GM12878 (cell line): ENCODE measurements around the gene ADAMTSL1. TPM values are rescaled to one million over a fixed set of nuclear protein-coding genes. Genes with fewer than 3 reads are reported as not detected.
A peak's percentile ranks its signal among the peaks of the same experiment; 100 is the strongest.

Experiments
- ATAC-seq: fragments of 200-7000 bp; cut with Tn5 transposase; 3 replicates; pipeline ENCODE4 v1.9.1; 2020; ENCODE audit warnings: mild to moderate bottlenecking, moderate library complexity
- BruUV-seq: library from RNA; stranded (reverse); fragments of 400-500 nt; replicated peaks from 2 replicates; lab custom pipeline; 2021; lab: Mats Ljungman, UMichigan
- CTCF ChIA-PET: fragments of 300-600 bp; sonication (Branson Sonifier 250); formaldehyde crosslinking; extraction: SDS; loops from one replicate; lab custom pipeline; 2021; ENCODE audit warnings: inconsistent platforms; lab: Yijun Ruan, JAX
- POLR2A ChIA-PET: fragments of 350-600 bp; formaldehyde crosslinking; extraction: SDS; loops from one replicate; lab custom pipeline; 2021; ENCODE audit warnings: inconsistent platforms; lab: Charles Lee
- RAD21 ChIA-PET: fragments of 300-600 bp; sonication (Branson Sonifier 250); formaldehyde crosslinking; loops from one replicate; lab custom pipeline; 2023; ENCODE audit warnings: antibody characterized with exemption; ENCODE audit not compliant: unreplicated experiment; lab: Charles Lee
- SMC1A ChIA-PET: fragments of 300-600 bp; sonication (Branson Sonifier 250); formaldehyde crosslinking; loops from one replicate; lab custom pipeline; 2023; ENCODE audit not compliant: unreplicated experiment, uncharacterized antibody; lab: Charles Lee
- DNase-seq: peaks from one replicate; pipeline ENCODE4 v3.0.0-alpha.2; 2011; ENCODE audit warnings: low read depth, low spot score
- FAIRE-seq: peaks from 3 replicates; lab custom pipeline; 2011; peaks lifted over from hg19 to GRCh38; lab: Jason Lieb, UNC
- H2AFZ ChIP-seq: 2 replicates; pipeline ENCODE4 v1.6.0; 2011; ENCODE audit warnings: low read depth, low read length, control low read depth; ENCODE audit not compliant: control insufficient read depth
- H3K27ac ChIP-seq: 2 replicates; pipeline ENCODE4 v1.5.1; 2011; ENCODE audit warnings: control low read depth; ENCODE audit not compliant: control insufficient read depth, insufficient read depth
- H3K27me3 ChIP-seq, 2 experiments: replicated peaks in 1 of 2; 2 replicates each; pipeline versions ENCODE4 v1.6.0 to v1.6.1; 2011; ENCODE audit warnings: low read length in 1 of 2; ENCODE audit not compliant: control insufficient read depth in 2 of 2, insufficient read depth in 2 of 2
- H3K36me3 ChIP-seq, 2 experiments: 2 replicates each; pipeline ENCODE4 v1.5.1; 2011; ENCODE audit warnings: low read length in 1 of 2; ENCODE audit not compliant: control insufficient read depth in 2 of 2, insufficient read depth in 2 of 2
- H3K4me1 ChIP-seq: 2 replicates; pipeline ENCODE4 v1.6.1; 2011; ENCODE audit warnings: mild to moderate bottlenecking, low read length, moderate library complexity, mixed read lengths; ENCODE audit not compliant: control insufficient read depth, insufficient read depth
- H3K4me2 ChIP-seq: 2 replicates; pipeline ENCODE4 v1.6.0; 2011; ENCODE audit warnings: control low read depth; ENCODE audit not compliant: control insufficient read depth, insufficient read depth
- H3K4me3 ChIP-seq: fragments of 200-600 bp; sonication (generic); 2 replicates; pipeline ENCODE4 v1.5.1; 2016
- H3K79me2 ChIP-seq: 2 replicates; pipeline ENCODE4 v1.6.0; 2011; ENCODE audit warnings: low read length; ENCODE audit not compliant: control insufficient read depth, insufficient read depth
- H3K9ac ChIP-seq: 2 replicates; pipeline ENCODE4 v1.8.0; 2011; ENCODE audit warnings: low read length, control low read depth, mixed read lengths; ENCODE audit not compliant: control insufficient read depth, insufficient read depth
- H3K9me3 ChIP-seq: replicated peaks from 3 replicates; pipeline ENCODE4 v1.5.1; 2011; ENCODE audit warnings: mild to moderate bottlenecking, low read length; ENCODE audit not compliant: control insufficient read depth, insufficient read depth
- H4K20me1 ChIP-seq: 2 replicates; pipeline ENCODE4 v1.6.0; 2011; ENCODE audit not compliant: control insufficient read depth, insufficient read depth
- BCLAF1 ChIP-seq: fragments of 450-650 bp; IDR thresholded peaks from 2 replicates; pipeline ENCODE4 v1.6.1; 2017; ENCODE audit warnings: antibody characterized with exemption, mild to moderate bottlenecking, moderate library complexity
- CTCF ChIP-seq, 3 experiments: IDR thresholded peaks in 2 of 3; conservative IDR thresholded peaks in 1 of 3; 2 replicates each; pipeline ENCODE4 v1.5.1; 2011; ENCODE audit warnings: low read depth in 3 of 3, low read length in 3 of 3, mild to moderate bottlenecking in 3 of 3, control low read depth in 2 of 3, moderate library complexity in 2 of 3, inconsistent platforms in 1 of 3, mixed read lengths in 1 of 3; ENCODE audit not compliant: control insufficient read depth in 2 of 3, insufficient read depth in 1 of 3; ENCODE audit errors: extremely low read depth in 1 of 3
- HCFC1 ChIP-seq: fragments of 150-350 bp; IDR thresholded peaks from 2 replicates; pipeline ENCODE4 v1.6.1; 2014; ENCODE audit warnings: low read length
- SPI1 ChIP-seq: IDR thresholded peaks from 2 replicates; pipeline ENCODE4 v1.6.1; 2011; ENCODE audit warnings: low read depth, mild to moderate bottlenecking, low read length, moderate library complexity, borderline replicate concordance; ENCODE audit not compliant: insufficient read depth
- WGBS: methylation state at CpG from one replicate; pipeline ENCODE4 v1.1.6; 2016; ENCODE audit warnings: low lambda C conversion rate; ENCODE audit not compliant: insufficient replicate concordance, insufficient coverage; ENCODE audit errors: missing lambda C conversion rate; 5-methylcytosine and 5-hydroxymethylcytosine counted together
- in situ Hi-C: fragments of 300-500 bp; cut with MboI; formaldehyde crosslinking; loops from 9 replicates; pipeline ENCODE4 v1.14.3; 2018; ENCODE audit warnings: mixed read lengths
- intact Hi-C: fragments of 100-400 bp; cut with micrococcal nuclease; formaldehyde crosslinking; loops from one replicate; pipeline ENCODE4 v1.14.2; 2022; ENCODE audit not compliant: unreplicated experiment
- polyA plus RNA-seq, 11 experiments: library from polyadenylated mRNA; depleted of rRNA in 4 of 11; unstranded in 6 of 11; stranded (reverse) in 5 of 11; fragments of >200 nt; fragmentation: Nextera tagmentation in 4 of 11; fragmentation: Illumina TruSeq in 1 of 11; extraction: Ambion mirVana in 4 of 11; extraction: Trizol in 1 of 11; gene quantifications; 1 replicate in 1 of 11; 2 replicates in 10 of 11; pipeline versions ENCODE4 v1.2.1 to v1.2.3, GENCODE V29; 2011 to 2016; ENCODE audit warnings: inconsistent platforms in 2 of 11, missing spikeins in 2 of 11, low read depth in 1 of 11
- total RNA-seq, 4 experiments: library from RNA; depleted of rRNA in 3 of 4; stranded (reverse); fragments of >200 nt in 3 of 4; fragmentation: Illumina TruSeq in 1 of 4; extraction: Trizol in 1 of 4; gene quantifications; 2 replicates each; pipeline versions ENCODE4 v1.2.1 to v1.2.3, GENCODE V29; 2013 to 2021

The ADAMTSL1 gene
- total and polyA plus RNA-seq, 10 of the 15 experiments (the other 5 are each of a cell fraction or from before 2014, with no cell fraction given), result 0.01 to 0.10 (median 0.07) TPM; not detected in 6

- TF ChIP-seq BCLAF1, result no peak
Observed at GRCh38 chr9:18906656-18907395, 432.9 kb downstream of the ADAMTSL1 start (continued).

- ChIA-PET SMC1A (no interaction called here), RAD21 (no interaction called here), POLR2A (no interaction called here), CTCF (no interaction called here)
- no TSS peak for BruUV-seq
- H3K36me3 ChIP-seq, result no peaks in the 10 kb centered on the region
- no peaks in the 10 kb centered on the region for H4K20me1 ChIP-seq
- no peak overlapping the region for H2AFZ ChIP-seq
- no peaks in the 10 kb centered on the region; the same call in 1 of the 2 replicates for H3K4me1 ChIP-seq
- H3K4me3 ChIP-seq, result no peak overlapping the region
- H3K4me2 ChIP-seq, result no peak overlapping the region
- no peaks in the 10 kb centered on the region for H3K79me2 ChIP-seq
- H3K9ac ChIP-seq, result no peak overlapping the region
- ATAC-seq (peak; percentile 20; the same call in 2 of the 3 replicates), DNase-seq (no peak), FAIRE-seq (no peak)
- intact Hi-C loops, result no loop called here
- no peaks in the 10 kb centered on the region; the same call in 2 of the 3 replicates for H3K9me3 ChIP-seq
- H3K27me3 ChIP-seq, result no peaks in the 10 kb centered on the region; a peak in 3 of 4 replicates
- no peak overlapping the region for H3K27ac ChIP-seq
- TF ChIP-seq HCFC1 (no peak), CTCF (IDR thresholded peaks at IDR 0.05 in 2 of 3, conservative IDR thresholded peaks at IDR 0.05 in 1 of 3; ENCODE audit: control insufficient read depth in 2 of 3, extremely low read depth in 1 of 3, insufficient read depth in 1 of 3, low read depth in 3 of 3, low read length in 3 of 3) (peak in 1 of 3 experiments; percentile 12; a peak in 2 of 6 replicates), SPI1 (peak; percentile 54; the same call in 1 of the 2 replicates)
- WGBS, result 42% methylated on average over 15 of the region's 15 CpGs
- in situ Hi-C loops, result no loop called here
Observed at GRCh38 chr9:18907927-18908625, 434.1 kb downstream of the ADAMTSL1 start.
